ENCODE results near the gene HEY2. TPM values are rescaled to one million over a fixed set of nuclear protein-coding genes. Genes with fewer than 3 reads are reported as not detected.

Gene HEY2
- polyA plus RNA-seq, 2 donors, result 0.86 to 1.00 TPM

GRCh38 chr6:125722886-125723285 lies 26.5 kb upstream of the HEY2 start:
- Histone ChIP-seq H3K27me3 (ENCODE audit: control insufficient read depth in 1 of 2, insufficient read depth in 2 of 2, low read length in 2 of 2) (no peaks in the 10 kb centered on the region), H3K4me1 (ENCODE audit: control insufficient read depth in 2 of 2, insufficient read depth in 2 of 2, low read length in 1 of 2) (no peaks in the 10 kb centered on the region), H3K27ac (ENCODE audit: low read depth in 2 of 2, low read length in 1 of 2) (no peak overlapping the region), H3K36me3 (ENCODE audit: control insufficient read depth in 2 of 2, insufficient read depth in 2 of 2, low read length in 1 of 2) (no peaks in the 10 kb centered on the region), H3K9me3 (ENCODE audit: control insufficient read depth in 2 of 2, insufficient read depth in 1 of 2, low read depth in 1 of 2, low read length in 1 of 2) (no peaks in the 10 kb centered on the region), H3K4me3 (ENCODE audit: low read depth in 1 of 2, low read length in 2 of 2) (no peak overlapping the region)

GRCh38 chr6:125727216-125727615 lies 22.2 kb upstream of the HEY2 start:
- no peak overlapping the region for H3K4me3 ChIP-seq (ENCODE audit: low read depth in 1 of 2, low read length in 2 of 2)
- no peaks in the 10 kb centered on the region for H3K36me3 ChIP-seq (ENCODE audit: control insufficient read depth in 2 of 2, insufficient read depth in 2 of 2, low read length in 1 of 2)
- H3K27ac ChIP-seq (ENCODE audit: low read depth in 2 of 2, low read length in 1 of 2), result no peak overlapping the region
- H3K4me1 ChIP-seq (ENCODE audit: control insufficient read depth in 2 of 2, insufficient read depth in 2 of 2, low read length in 1 of 2), result no peaks in the 10 kb centered on the region
- H3K27me3 ChIP-seq (ENCODE audit: control insufficient read depth in 1 of 2, insufficient read depth in 2 of 2, low read length in 2 of 2), result no peaks in the 10 kb centered on the region
- no peaks in the 10 kb centered on the region for H3K9me3 ChIP-seq (ENCODE audit: control insufficient read depth in 2 of 2, insufficient read depth in 1 of 2, low read depth in 1 of 2, low read length in 1 of 2)

- no peak overlapping the region for H3K4me3 ChIP-seq (ENCODE audit: low read depth in 1 of 2, low read length in 2 of 2)
- no peaks in the 10 kb centered on the region for H3K4me1 ChIP-seq (ENCODE audit: control insufficient read depth in 2 of 2, insufficient read depth in 2 of 2, low read length in 1 of 2)
- no peaks in the 10 kb centered on the region for H3K27me3 ChIP-seq (ENCODE audit: control insufficient read depth in 1 of 2, insufficient read depth in 2 of 2, low read length in 2 of 2)
- no peaks in the 10 kb centered on the region for H3K9me3 ChIP-seq (ENCODE audit: control insufficient read depth in 2 of 2, insufficient read depth in 1 of 2, low read depth in 1 of 2, low read length in 1 of 2)
- H3K27ac ChIP-seq (ENCODE audit: low read depth in 2 of 2, low read length in 1 of 2), result no peak overlapping the region
- no peaks in the 10 kb centered on the region for H3K36me3 ChIP-seq (ENCODE audit: control insufficient read depth in 2 of 2, insufficient read depth in 2 of 2, low read length in 1 of 2)
- 82 to 86% methylated on average over 1 of the region's 1 CpG for WGBS, 2 donors
Measured at GRCh38 chr6:125728739-125729138, 20.7 kb upstream of the HEY2 start.

- Histone ChIP-seq H3K27ac (ENCODE audit: low read depth in 2 of 2, low read length in 1 of 2) (no peak overlapping the region), H3K9me3 (ENCODE audit: control insufficient read depth in 2 of 2, insufficient read depth in 1 of 2, low read depth in 1 of 2, low read length in 1 of 2) (no peaks in the 10 kb centered on the region), H3K4me3 (ENCODE audit: low read depth in 1 of 2, low read length in 2 of 2) (no peak overlapping the region), H3K36me3 (ENCODE audit: control insufficient read depth in 2 of 2, insufficient read depth in 2 of 2, low read length in 1 of 2) (no peaks in the 10 kb centered on the region), H3K4me1 (ENCODE audit: control insufficient read depth in 2 of 2, insufficient read depth in 2 of 2, low read length in 1 of 2) (no peaks in the 10 kb centered on the region), H3K27me3 (ENCODE audit: control insufficient read depth in 1 of 2, insufficient read depth in 2 of 2, low read length in 2 of 2) (no peaks in the 10 kb centered on the region)
- 78 to 87% methylated on average over 2 of the region's 2 CpGs for WGBS, 2 donors
Measured at GRCh38 chr6:125729983-125730382, 19.4 kb upstream of the HEY2 start.

- Histone ChIP-seq H3K27me3 (ENCODE audit: control insufficient read depth in 1 of 2, insufficient read depth in 2 of 2, low read length in 2 of 2) (no peaks in the 10 kb centered on the region), H3K36me3 (ENCODE audit: control insufficient read depth in 2 of 2, insufficient read depth in 2 of 2, low read length in 1 of 2) (no peaks in the 10 kb centered on the region), H3K4me3 (ENCODE audit: low read depth in 1 of 2, low read length in 2 of 2) (no peak overlapping the region), H3K9me3 (ENCODE audit: control insufficient read depth in 2 of 2, insufficient read depth in 1 of 2, low read depth in 1 of 2, low read length in 1 of 2) (no peaks in the 10 kb centered on the region), H3K4me1 (ENCODE audit: control insufficient read depth in 2 of 2, insufficient read depth in 2 of 2, low read length in 1 of 2) (no peaks in the 10 kb centered on the region), H3K27ac (ENCODE audit: low read depth in 2 of 2, low read length in 1 of 2) (no peak overlapping the region)
Measured at GRCh38 chr6:125732398-125732797, 17.0 kb upstream of the HEY2 start.

GRCh38 chr6:125733516-125734300 lies 15.7 kb upstream of the HEY2 start:
- Histone ChIP-seq H3K4me3 (ENCODE audit: low read depth in 1 of 2, low read length in 2 of 2) (no peak overlapping the region), H3K36me3 (ENCODE audit: control insufficient read depth in 2 of 2, insufficient read depth in 2 of 2, low read length in 1 of 2) (no peaks in the 10 kb centered on the region), H3K27ac (ENCODE audit: low read depth in 2 of 2, low read length in 1 of 2) (no peak overlapping the region), H3K9me3 (ENCODE audit: control insufficient read depth in 2 of 2, insufficient read depth in 1 of 2, low read depth in 1 of 2, low read length in 1 of 2) (no peaks in the 10 kb centered on the region), H3K4me1 (ENCODE audit: control insufficient read depth in 2 of 2, insufficient read depth in 2 of 2, low read length in 1 of 2) (no peaks in the 10 kb centered on the region), H3K27me3 (ENCODE audit: control insufficient read depth in 1 of 2, insufficient read depth in 2 of 2, low read length in 2 of 2) (no peaks in the 10 kb centered on the region)
- WGBS, 2 donors, result 76 to 83% methylated on average over 3 of the region's 3 CpGs

- H3K27me3 ChIP-seq (ENCODE audit: control insufficient read depth in 1 of 2, insufficient read depth in 2 of 2, low read length in 2 of 2), result no peaks in the 10 kb centered on the region
- no peak overlapping the region for H3K27ac ChIP-seq (ENCODE audit: low read depth in 2 of 2, low read length in 1 of 2)
- no peaks in the 10 kb centered on the region for H3K36me3 ChIP-seq (ENCODE audit: control insufficient read depth in 2 of 2, insufficient read depth in 2 of 2, low read length in 1 of 2)
- H3K4me1 ChIP-seq (ENCODE audit: control insufficient read depth in 2 of 2, insufficient read depth in 2 of 2, low read length in 1 of 2), result no peaks in the 10 kb centered on the region
- no peaks in the 10 kb centered on the region for H3K9me3 ChIP-seq (ENCODE audit: control insufficient read depth in 2 of 2, insufficient read depth in 1 of 2, low read depth in 1 of 2, low read length in 1 of 2)
- H3K4me3 ChIP-seq (ENCODE audit: low read depth in 1 of 2, low read length in 2 of 2), result no peak overlapping the region
Measured at GRCh38 chr6:125738276-125738675, 11.2 kb upstream of the HEY2 start.

GRCh38 chr6:125739364-125739763 lies 10.1 kb upstream of the HEY2 start:
- WGBS, 2 donors, result 87 to 91% methylated on average over 1 of the region's 1 CpG

GRCh38 chr6:125741336-125741735 lies 8.1 kb upstream of the HEY2 start:
- H3K4me3 ChIP-seq (ENCODE audit: low read depth in 1 of 2, low read length in 2 of 2), result no peak overlapping the region
- H3K27me3 ChIP-seq (ENCODE audit: control insufficient read depth in 1 of 2, insufficient read depth in 2 of 2, low read length in 2 of 2), result no peaks in the 10 kb centered on the region
- no peaks in the 10 kb centered on the region for H3K36me3 ChIP-seq (ENCODE audit: control insufficient read depth in 2 of 2, insufficient read depth in 2 of 2, low read length in 1 of 2)
- H3K27ac ChIP-seq (ENCODE audit: low read depth in 2 of 2, low read length in 1 of 2), result no peak overlapping the region
- WGBS, 2 donors, result 87 to 92% methylated on average over 2 of the region's 2 CpGs
- H3K9me3 ChIP-seq (ENCODE audit: control insufficient read depth in 2 of 2, insufficient read depth in 1 of 2, low read depth in 1 of 2, low read length in 1 of 2), result no peaks in the 10 kb centered on the region
- H3K4me1 ChIP-seq (ENCODE audit: control insufficient read depth in 2 of 2, insufficient read depth in 2 of 2, low read length in 1 of 2), result no peaks in the 10 kb centered on the region

More at GRCh38 chr6:125739364-125739763, 10.1 kb upstream of the HEY2 start:
- Histone ChIP-seq H3K4me3 (ENCODE audit: low read depth in 1 of 2, low read length in 2 of 2) (no peak overlapping the region), H3K4me1 (ENCODE audit: control insufficient read depth in 2 of 2, insufficient read depth in 2 of 2, low read length in 1 of 2) (no peaks in the 10 kb centered on the region), H3K27me3 (ENCODE audit: control insufficient read depth in 1 of 2, insufficient read depth in 2 of 2, low read length in 2 of 2) (no peaks in the 10 kb centered on the region), H3K9me3 (ENCODE audit: control insufficient read depth in 2 of 2, insufficient read depth in 1 of 2, low read depth in 1 of 2, low read length in 1 of 2) (no peaks in the 10 kb centered on the region), H3K27ac (ENCODE audit: low read depth in 2 of 2, low read length in 1 of 2) (no peak overlapping the region), H3K36me3 (ENCODE audit: control insufficient read depth in 2 of 2, insufficient read depth in 2 of 2, low read length in 1 of 2) (no peaks in the 10 kb centered on the region)

GRCh38 chr6:125742024-125742423 lies 7.4 kb upstream of the HEY2 start:
- Histone ChIP-seq H3K27me3 (ENCODE audit: control insufficient read depth in 1 of 2, insufficient read depth in 2 of 2, low read length in 2 of 2) (no peaks in the 10 kb centered on the region), H3K36me3 (ENCODE audit: control insufficient read depth in 2 of 2, insufficient read depth in 2 of 2, low read length in 1 of 2) (no peaks in the 10 kb centered on the region), H3K27ac (ENCODE audit: low read depth in 2 of 2, low read length in 1 of 2) (no peak overlapping the region), H3K9me3 (ENCODE audit: control insufficient read depth in 2 of 2, insufficient read depth in 1 of 2, low read depth in 1 of 2, low read length in 1 of 2) (no peaks in the 10 kb centered on the region), H3K4me3 (ENCODE audit: low read depth in 1 of 2, low read length in 2 of 2) (no peak overlapping the region), H3K4me1 (ENCODE audit: control insufficient read depth in 2 of 2, insufficient read depth in 2 of 2, low read length in 1 of 2) (no peaks in the 10 kb centered on the region)
- 93 to 96% methylated on average over 2 of the region's 2 CpGs for WGBS, 2 donors
